Stimulated activated CD4-positive, alpha-beta T cell treated with anti-CD3 and anti-CD28 coated beads, Interleukin-2, amount 100 ng/mL, for 48 hours (primary cell): ENCODE results near the gene RPTOR.
A peak's percentile ranks its signal among the peaks of the same experiment; 100 is the strongest.
"Not testable (repeated sequence)": the region's sequence is repeated elsewhere in the genome, so short reads cannot be mapped to it uniquely, and the experiment has no call there.

Experiments used
- DNase-seq, 2 donors: peaks; one replicate each; pipeline ENCODE4 v3.0.0-alpha.2; 2020

Gene RPTOR

GRCh38 chr17:80544655-80545498, at the start of gene RPTOR:
TSS of gene RPTOR (plus strand) at chr17:80544838. CDS start at chr17:80545630, 792 bp downstream.
- DNase-seq = peak; percentile 84 to 91

GRCh38 chr17:80497726-80498241, 46.9 kb upstream of the RPTOR start:
- DNase-seq = no peak

DNA sequence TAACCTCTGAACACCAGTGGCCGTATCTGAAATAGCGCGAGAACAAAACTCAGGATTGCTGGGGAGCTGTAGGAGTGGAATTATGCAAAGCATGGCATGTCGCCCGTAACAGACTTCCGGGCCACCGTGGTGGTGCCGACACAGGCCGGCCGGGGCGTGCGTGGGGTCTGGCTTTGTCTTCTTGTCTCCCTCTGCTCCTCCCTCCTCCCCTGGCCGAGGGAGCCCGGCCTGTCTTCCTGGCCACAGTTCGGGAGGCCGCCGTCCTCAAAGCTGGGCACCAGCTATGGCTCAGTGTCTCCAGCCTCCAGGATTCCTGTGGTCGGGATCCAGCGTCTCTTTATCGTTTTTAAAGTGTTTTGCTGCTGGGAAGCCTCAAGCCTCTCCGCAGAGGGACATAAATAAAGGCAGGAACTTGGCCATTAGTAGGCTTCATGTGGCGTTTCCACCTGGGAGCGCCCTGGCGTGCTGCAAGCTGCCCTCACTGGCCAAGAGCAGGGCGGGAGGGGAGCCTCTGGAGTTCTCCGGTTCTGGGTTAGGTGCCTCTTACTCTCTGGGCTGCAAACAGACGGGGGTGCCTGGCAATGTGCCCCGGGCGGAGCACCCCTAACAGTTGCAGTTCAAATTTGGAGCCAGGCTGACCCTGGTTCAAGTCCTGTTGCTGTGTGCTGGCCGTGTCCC, 46.3 kb upstream of the RPTOR start:
- DNase-seq = no peak

DNA sequence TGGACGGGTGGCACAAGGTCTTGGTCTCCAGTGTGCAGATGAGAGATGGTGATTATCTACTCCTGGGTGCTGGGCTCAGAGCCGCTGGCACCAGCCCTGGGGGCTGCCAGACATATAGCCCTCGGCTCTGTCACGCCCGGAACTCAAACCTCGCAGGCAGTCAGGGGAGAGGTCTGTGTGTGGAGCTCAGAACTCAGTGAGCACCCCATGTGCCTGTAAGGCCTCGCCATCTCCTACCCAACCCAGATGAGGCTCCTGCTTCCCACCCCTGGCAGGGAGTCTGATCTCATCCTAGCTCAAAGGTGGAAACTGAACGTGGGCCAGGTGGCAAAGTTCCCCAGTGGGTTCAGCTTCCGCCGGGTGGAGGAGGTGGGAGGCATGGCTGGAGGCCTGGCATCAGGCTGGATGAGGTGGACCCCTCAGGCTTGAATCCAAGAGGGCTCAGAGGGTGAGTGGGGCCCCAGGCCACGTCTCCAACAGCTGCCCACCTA, 45.7 kb upstream of the RPTOR start:
- DNase-seq = no peak

- no peak for DNase-seq
These were observed 45.1 kb upstream of the RPTOR start for GRCh38 chr17:80499560-80499959.

DNA sequence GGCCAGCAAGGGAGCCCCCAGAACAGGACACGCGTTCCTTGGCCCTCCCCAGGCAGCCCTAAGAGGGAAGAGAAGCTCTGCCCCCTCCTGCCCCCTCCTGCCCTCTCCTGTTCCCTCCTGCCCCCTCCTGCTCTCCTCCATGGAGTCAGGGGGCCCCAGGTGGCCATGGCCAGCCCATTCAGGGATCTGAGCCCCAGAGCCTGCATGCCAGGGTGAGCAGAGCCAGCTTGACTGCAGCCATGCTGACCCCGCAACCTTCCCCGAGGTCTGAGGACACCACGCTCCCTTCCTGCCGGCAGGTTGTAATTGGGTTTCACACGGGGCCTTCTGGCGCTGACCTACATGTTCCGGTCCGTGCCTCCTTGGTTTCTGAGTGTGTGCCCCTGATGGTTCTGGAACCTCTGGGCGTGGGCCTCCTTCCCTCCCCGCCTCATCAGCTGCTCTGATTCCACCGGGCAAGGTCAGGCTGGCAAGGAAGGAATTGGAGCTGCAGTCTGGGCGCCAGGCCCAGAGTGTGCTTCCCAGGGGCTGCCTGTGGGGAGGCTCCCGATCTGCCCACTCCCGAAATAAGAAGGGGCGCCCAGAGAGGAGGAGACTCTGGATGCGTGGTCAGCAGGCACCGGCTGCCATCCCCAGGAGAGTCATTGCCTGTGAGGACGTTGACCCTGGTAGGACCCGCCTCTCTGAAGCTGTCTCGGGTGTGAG, 44.5 kb upstream of the RPTOR start:
- DNase-seq = no peak

DNA sequence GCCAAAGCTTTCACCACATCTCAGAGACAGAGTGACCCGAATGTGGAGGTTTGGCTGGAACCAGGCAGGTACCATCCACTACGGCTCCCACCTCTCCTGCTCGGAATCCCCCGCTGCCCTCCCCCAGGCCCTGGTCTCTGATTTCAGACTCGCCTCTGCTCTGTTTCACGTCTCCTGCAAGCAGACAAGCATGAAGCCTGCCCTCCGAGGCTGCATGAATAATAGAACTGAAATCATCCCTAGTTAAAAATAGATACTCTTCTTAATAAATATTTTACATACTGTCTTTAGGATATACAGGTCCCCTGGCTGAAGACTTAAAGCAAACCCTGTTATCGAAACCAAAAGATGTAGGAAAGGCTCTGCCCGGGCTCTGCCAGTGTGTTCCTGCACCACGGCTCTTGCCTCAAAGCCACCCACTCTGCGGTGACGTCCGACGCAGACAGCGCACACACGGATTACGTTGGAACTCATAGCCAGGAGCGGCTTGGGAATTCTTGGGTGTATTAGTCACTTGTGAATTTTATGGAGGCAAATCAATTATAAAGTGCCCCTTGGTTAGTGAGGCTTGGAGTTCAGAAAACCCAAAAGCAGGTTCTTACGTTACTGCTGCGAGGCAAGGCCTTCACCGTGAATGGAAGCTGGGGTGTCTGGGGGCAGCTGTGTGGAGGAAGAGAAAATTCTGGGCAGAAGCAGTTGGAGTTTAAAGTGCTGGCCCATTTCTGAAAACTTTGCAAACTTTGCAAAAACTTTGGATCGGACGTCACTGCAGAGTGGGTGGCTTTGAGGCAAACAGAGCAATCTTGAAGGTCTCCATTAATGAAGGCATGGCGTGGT, 42.7 kb upstream of the RPTOR start:
- no peak for DNase-seq

DNA sequence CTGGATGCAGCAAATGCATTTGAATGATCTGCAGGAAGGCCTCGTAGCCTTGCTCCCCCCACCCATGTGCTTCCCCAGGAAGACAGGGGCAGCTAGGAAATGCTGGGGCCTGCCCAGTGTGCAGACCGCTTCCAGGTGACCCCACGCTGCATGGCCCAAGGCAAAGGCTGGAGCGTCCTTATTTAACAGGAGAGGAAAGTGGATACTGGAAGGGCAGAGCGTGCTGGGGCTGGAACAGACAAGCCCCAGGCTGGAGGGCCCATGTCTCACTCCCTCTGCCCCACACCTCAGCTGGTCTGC, 42.1 kb upstream of the RPTOR start:
- no peak for DNase-seq

GRCh38 chr17:80503031-80503430, 41.6 kb upstream of the RPTOR start:
- DNase-seq = no peak

DNA sequence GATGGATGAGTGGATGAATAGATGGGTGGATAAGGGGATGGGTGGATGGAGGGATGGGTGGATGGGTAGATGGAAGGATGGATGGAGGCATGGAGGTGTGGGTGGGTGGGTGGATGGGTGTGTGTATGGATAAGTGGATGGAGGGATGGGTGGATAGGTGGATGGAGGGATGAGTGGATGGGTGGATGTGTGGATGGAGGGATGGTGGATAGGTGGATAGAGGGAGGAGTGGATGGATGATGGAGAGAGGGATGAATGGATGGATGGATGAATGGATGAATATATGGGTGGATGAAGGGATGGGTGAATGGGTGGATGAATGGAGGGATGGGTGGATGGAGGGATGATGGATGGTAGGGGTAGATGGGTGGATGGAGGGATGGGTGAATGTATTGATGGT, 40.7 kb upstream of the RPTOR start:
- no peak for DNase-seq

GRCh38 chr17:80504686-80505413, 39.8 kb upstream of the RPTOR start:
- no peak for DNase-seq

DNA sequence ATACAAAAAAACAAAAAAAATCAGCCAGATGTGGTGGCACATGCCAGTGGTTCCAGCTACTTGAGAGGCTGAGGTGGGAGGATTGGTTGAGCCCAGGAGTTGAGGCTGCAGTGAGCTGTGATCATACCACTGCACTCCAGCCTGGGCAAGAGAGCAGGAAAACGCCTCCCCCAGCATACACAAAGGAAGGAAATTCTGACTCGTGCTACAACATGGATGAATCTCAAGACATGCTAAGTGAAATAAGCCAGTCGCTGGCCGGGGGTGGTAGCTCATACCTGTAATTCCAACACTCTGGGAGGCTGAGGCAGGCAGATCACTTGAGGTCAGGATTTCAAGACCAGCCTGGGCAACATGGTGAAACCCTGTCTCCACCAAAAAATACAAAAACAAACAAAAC, 37.5 kb upstream of the RPTOR start:
- not testable (repeated sequence) for DNase-seq

GRCh38 chr17:80507965-80508364, 36.7 kb upstream of the RPTOR start:
- no peak for DNase-seq

GRCh38 chr17:80509311-80509710, 35.3 kb upstream of the RPTOR start:
- DNase-seq = no peak

GRCh38 chr17:80510132-80510531, 34.5 kb upstream of the RPTOR start:
- no peak for DNase-seq

DNA sequence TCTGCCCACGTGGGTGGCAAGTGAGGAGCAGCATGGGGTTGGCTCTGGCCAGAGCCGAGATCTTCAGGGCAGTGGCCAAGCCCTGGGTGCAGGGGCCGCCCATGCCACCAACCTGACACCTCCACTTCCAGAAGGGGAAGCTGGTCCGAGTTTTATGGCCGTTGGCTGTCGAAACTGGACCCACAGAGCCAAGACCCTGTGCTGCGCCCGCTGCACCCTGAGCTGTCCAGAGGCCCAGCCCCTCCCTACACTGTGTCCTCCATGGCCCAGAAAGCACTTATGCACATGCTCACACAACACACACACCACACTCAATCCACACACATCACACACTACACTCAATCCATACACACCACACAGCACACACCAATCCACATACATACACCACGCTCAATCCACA, 33.9 kb upstream of the RPTOR start:
- DNase-seq = no peak

DNA sequence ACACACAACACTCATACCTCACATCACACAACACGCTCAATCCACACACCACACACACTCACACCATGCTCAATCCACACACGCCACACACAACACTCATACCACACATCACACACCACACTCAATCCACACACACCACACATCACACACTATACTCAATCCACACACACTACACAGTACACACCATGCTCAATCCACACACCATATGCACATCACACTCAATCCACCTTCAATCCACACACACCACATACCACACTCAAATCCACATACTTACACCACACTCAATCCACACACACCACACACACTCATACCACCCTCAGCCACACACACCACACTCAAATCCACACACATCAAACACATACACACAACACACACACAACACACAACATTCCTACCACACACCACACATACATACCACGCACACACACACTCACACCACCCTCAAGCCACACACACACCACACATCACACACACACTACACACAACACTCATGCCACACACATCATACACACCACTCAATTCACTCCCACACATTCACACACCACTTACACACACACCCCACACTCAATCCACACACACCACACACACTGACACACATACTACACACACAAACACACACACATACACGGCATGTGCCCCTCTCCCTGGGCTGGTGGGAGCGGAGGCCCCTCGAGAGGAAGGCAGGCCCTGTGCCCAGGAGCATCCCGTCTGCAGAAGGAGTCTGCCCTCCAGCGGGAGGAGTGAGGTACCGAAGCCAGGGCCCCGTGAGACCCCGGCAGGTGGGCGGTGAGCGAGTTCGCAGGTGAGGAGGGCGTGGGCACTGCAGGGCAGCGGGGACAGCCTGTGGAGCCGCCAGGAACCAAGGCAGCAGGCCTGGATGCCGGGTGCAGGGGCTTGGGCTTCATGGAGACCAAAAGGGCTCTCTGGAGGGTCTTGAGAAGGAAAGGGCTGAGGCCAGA, 33.1 kb upstream of the RPTOR start:
- no peak for DNase-seq

DNA sequence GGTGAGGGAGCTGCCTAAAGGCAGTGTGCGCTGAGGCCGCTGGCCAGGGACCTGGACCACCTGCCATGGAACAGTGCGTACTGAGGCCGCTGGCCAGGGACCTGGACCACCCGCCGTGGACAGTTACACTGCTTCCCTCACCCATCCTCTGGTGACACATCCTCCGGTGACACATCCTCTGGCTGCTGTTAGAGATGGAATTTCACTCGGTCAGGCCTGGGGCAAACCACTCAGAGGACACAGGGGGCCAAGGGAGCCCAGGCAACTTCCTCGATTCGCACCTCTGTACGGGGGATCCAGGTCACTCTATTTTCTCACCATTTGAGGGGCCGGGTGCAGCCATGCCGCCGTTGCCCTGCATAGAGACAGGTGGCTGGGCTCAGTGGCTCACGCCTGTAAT, 32.4 kb upstream of the RPTOR start:
- DNase-seq = no peak

- DNase-seq = no peak
These were observed 31.4 kb upstream of the RPTOR start for GRCh38 chr17:80513201-80513600.

- DNase-seq = no peak
These were observed 30.7 kb upstream of the RPTOR start for GRCh38 chr17:80513892-80514291.
